ENCODE results near the gene ITK.
A peak's percentile ranks its signal among the peaks of the same experiment; 100 is the strongest.

Gene ITK

DNA sequence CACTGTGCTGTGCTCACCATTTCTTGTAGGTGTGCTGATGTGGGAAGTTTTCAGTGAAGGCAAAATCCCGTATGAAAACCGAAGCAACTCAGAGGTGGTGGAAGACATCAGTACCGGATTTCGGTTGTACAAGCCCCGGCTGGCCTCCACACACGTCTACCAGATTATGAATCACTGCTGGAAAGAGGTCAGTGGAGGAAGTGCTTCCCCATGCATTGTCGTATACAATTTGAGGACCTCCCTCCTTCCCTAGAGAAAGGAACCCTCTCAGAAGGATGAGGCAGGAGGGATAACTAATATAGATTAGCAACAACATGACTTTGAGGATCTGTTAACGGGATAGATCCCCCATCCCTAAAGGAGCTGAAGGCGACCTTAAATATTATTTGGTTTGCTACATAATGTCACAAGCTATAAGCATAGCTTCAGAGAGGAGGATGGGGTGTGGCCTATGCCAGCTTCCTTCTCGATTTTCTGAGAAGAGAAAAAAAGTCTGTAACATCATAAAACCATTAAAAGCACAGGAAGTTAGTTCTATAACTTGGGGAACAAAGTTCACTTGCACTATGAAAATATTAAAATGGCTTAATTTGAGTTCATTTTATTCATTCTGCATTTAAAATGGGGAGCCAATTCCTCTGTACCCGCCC is 68.3 kb downstream of the ITK start:
- Histone ChIP-seq H3K27ac (no peak overlapping the region), H3K36me3 (no peaks in the 10 kb centered on the region), H3K9me3 (ENCODE audit: severe bottlenecking) (no peaks in the 10 kb centered on the region), H3K27me3 (ENCODE audit: insufficient read depth, low read depth, severe bottlenecking) (no peaks in the 10 kb centered on the region), H3K4me3 (ENCODE audit: low read depth, low read length) (no peak overlapping the region)
- DNase-seq, result no peak
- TF ChIP-seq, protein P1, sequence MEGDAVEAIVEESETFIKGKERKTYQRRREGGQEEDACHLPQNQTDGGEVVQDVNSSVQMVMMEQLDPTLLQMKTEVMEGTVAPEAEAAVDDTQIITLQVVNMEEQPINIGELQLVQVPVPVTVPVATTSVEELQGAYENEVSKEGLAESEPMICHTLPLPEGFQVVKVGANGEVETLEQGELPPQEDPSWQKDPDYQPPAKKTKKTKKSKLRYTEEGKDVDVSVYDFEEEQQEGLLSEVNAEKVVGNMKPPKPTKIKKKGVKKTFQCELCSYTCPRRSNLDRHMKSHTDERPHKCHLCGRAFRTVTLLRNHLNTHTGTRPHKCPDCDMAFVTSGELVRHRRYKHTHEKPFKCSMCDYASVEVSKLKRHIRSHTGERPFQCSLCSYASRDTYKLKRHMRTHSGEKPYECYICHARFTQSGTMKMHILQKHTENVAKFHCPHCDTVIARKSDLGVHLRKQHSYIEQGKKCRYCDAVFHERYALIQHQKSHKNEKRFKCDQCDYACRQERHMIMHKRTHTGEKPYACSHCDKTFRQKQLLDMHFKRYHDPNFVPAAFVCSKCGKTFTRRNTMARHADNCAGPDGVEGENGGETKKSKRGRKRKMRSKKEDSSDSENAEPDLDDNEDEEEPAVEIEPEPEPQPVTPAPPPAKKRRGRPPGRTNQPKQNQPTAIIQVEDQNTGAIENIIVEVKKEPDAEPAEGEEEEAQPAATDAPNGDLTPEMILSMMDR (IDR thresholded peaks at IDR 0.05; ENCODE audit: low read depth, low read length), result no peak

DNA sequence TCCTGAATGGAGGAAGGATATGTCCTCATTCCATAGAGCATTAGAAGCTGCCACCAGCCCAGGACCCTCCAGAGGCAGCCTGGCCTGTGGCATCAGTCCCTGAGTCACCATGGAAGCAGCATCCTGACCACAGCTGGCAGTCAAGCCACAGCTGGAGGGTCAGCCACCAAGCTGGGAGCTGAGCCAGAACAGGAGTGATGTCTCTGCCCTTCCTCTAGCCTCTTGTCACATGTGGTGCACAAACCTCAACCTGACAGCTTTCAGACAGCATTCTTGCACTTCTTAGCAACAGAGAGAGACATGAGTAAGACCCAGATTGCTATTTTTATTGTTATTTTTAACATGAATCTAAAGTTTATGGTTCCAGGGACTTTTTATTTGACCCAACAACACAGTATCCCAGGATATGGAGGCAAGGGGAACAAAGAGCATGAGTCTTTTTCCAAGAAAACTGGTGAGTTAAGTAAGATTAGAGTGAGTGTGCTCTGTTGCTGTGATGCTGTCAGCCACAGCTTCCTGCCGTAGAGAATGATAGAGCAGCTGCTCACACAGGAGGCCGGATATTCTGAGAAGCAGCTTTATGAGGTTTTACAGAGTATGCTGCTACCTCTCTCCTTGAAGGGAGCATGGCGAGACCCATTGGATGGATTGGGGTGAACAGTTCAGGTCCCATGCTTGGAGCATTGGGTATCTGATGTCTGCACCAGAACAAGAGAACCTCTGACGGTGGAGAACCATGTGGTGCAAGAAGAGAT is 72.2 kb downstream of the ITK start:
- Histone ChIP-seq H3K4me3 (ENCODE audit: low read depth, low read length) (no peak overlapping the region), H3K9me3 (ENCODE audit: severe bottlenecking) (no peaks in the 10 kb centered on the region), H3K27ac (no peak overlapping the region), H3K27me3 (ENCODE audit: insufficient read depth, low read depth, severe bottlenecking) (no peaks in the 10 kb centered on the region), H3K36me3 (no peaks in the 10 kb centered on the region)
- TF ChIP-seq, protein P1 (IDR thresholded peaks at IDR 0.05; ENCODE audit: low read depth, low read length), result no peak
- no peak for DNase-seq

DNA sequence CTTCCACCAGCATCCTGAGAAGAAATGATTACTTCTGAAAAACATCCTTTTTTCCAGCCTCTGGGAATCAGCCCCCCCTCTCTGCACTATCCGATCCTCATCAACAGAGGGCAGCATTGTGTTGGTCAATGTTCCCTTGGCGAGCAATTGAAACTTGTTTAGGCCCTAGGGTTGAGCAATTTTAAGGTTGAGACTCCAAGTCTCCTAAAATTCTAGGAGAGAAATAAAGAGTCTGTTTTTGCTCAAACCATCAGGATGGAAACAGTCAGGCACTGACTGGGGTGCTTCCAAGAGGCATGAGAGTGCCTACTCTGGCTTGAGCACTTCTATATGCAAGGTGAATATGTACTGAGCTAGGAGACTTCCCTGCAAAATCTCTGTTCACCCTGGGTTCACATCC is 72.9 kb downstream of the ITK start:
- H3K4me3 ChIP-seq (ENCODE audit: low read depth, low read length), result no peak overlapping the region
- no peaks in the 10 kb centered on the region for H3K36me3 ChIP-seq
- TF ChIP-seq, protein P1 (IDR thresholded peaks at IDR 0.05; ENCODE audit: low read depth, low read length), result peak; percentile 75
- DNase-seq, result peak; percentile 39
- H3K27ac ChIP-seq, result no peak overlapping the region
- H3K9me3 ChIP-seq (ENCODE audit: severe bottlenecking), result no peaks in the 10 kb centered on the region
- no peaks in the 10 kb centered on the region for H3K27me3 ChIP-seq (ENCODE audit: insufficient read depth, low read depth, severe bottlenecking)

GRCh38 chr5:157258450-157258849 is 77.8 kb downstream of the ITK start:
- no peaks in the 10 kb centered on the region for H3K36me3 ChIP-seq
- no peak overlapping the region for H3K4me3 ChIP-seq (ENCODE audit: low read depth, low read length)
- TF ChIP-seq, protein P1 (IDR thresholded peaks at IDR 0.05; ENCODE audit: low read depth, low read length), result no peak
- H3K9me3 ChIP-seq (ENCODE audit: severe bottlenecking), result no peaks in the 10 kb centered on the region
- H3K27me3 ChIP-seq (ENCODE audit: insufficient read depth, low read depth, severe bottlenecking), result no peaks in the 10 kb centered on the region
- H3K27ac ChIP-seq, result no peak overlapping the region
- DNase-seq, result no peak

DNA sequence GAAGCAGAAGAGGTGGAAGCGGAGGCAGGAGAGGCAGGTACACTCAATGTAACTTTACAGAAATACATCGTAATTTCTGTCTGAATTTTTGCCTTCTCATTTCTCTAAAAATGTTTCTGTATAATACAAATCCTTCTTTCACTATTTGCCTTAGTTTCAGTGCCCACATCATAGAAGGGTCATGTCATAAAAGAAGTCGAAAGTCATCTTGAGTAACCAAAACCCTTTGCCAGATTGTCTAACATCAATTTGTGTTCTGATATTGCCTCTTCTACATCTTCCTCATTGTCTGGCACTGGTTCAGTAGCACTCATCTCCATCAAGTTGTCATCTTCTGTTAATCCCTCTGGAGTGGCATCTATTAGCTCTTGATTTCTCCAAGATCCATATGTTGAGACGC is 79.1 kb downstream of the ITK start:
- Histone ChIP-seq H3K9me3 (ENCODE audit: severe bottlenecking) (no peaks in the 10 kb centered on the region), H3K27ac (no peak overlapping the region), H3K36me3 (no peaks in the 10 kb centered on the region), H3K27me3 (ENCODE audit: insufficient read depth, low read depth, severe bottlenecking) (no peaks in the 10 kb centered on the region), H3K4me3 (ENCODE audit: low read depth, low read length) (no peak overlapping the region)
- TF ChIP-seq, protein P1 (IDR thresholded peaks at IDR 0.05; ENCODE audit: low read depth, low read length), result no peak
- DNase-seq, result no peak
